ENCODE results near the gene EVI5.

- TF ChIP-seq CTCF (IDR thresholded peaks at IDR 0.05): no peak
- TF ChIP-seq POLR2A (IDR thresholded peaks at IDR 0.05): no peak
- TF ChIP-seq POLR2AphosphoS5 (IDR thresholded peaks at IDR 0.05): no peak
These were observed 15.1 kb downstream of the EVI5 start for GRCh38 chr1:92769856-92770255.

Data from gastroesophageal sphincter (tissue), 3 donors.